Heart left ventricle (tissue), 13 donors: ENCODE data around the gene MYBPH.

Experiments used
- CTCF ChIP-seq, 12 donors: fragments of 200-600 bp; sonication (generic) in 4 of 12; IDR thresholded peaks; one replicate each; pipeline versions ENCODE4 v1.5.0 to v1.8.0; 2018 to 2022; ENCODE audit warnings: antibody characterized with exemption in 12 of 12, mild to moderate bottlenecking in 5 of 12
- POLR2A ChIP-seq, 2 donors: fragments of 450-650 bp; IDR thresholded peaks; one replicate each; pipeline ENCODE4 v1.6.1; 2017; ENCODE audit warnings: antibody characterized with exemption in 2 of 2, mild to moderate bottlenecking in 2 of 2, moderate library complexity in 2 of 2
- donor health status: ischemic (EF 13 %, LVEDD 7.1; RV severe dilation, severe dysfunction).
- donor health status: DM: no; HTN: yes; CAD: no.
- donor health status: DM: no; HTN: no; CAD: no.
- donor health status: ischemic (EF 25% LVEDD 6.9; RV normal size, moderate dysfunction).
- donor health status: ischemic (EF 25% LVEDD 5.7; RV mildly dilated, moderate dysfunction).
- donor health status: ischemic (EF 35%, LVEDD 5.7; RV mildly dilated, moderate dysfunction).
- donor health status: nonischemic (EF 11% LVEDD 7.7; RV severe dilation, severe dysfunction).
- donor health status: DM: yes; HTN: yes; CAD: no.
- donor health status: PGD.
- donor health status: ischemic (EF 29% LVEDD 5.4; RV normal size, mild dysfunction).
- donor health status: nonischemic (EF 23%, LVEDD 6.1; RV moderate dilation, normal function).

- no peak for TF ChIP-seq CTCF (IDR thresholded peaks at IDR 0.05)
- TF ChIP-seq POLR2A (IDR thresholded peaks at IDR 0.05) = no peak
Observed at GRCh38 chr1:203217668-203218067, 42.0 kb upstream of the MYBPH start.
